Thyroid gland (tissue), 4 donors: Measurements from ENCODE around the gene ZNF367. TPM values are rescaled to one million over a fixed set of nuclear protein-coding genes. Genes with fewer than 3 reads are reported as not detected.

ENCODE experiments used
- DNase-seq, 2 donors: peaks; one replicate each; pipeline ENCODE4 v3.0.0-alpha.2; 2019
- H3K27ac ChIP-seq, 3 donors: fragments of 200-600 bp; sonication (generic); 1 replicate in 2 of 3; 2 replicates in 1 of 3; pipeline ENCODE4 v1.5.1; 2016 to 2019; ENCODE audit warnings: mild to moderate bottlenecking in 1 of 3, moderate library complexity in 1 of 3
- H3K27me3 ChIP-seq: fragments of 200-600 bp; sonication (generic); one replicate; pipeline ENCODE4 v1.5.1; 2019
- H3K36me3 ChIP-seq, 2 donors: fragments of 200-600 bp; sonication (generic); one replicate each; pipeline ENCODE4 v1.5.1; 2016 to 2019
- H3K4me1 ChIP-seq, 2 donors: fragments of 200-600 bp; sonication (generic); one replicate each; pipeline ENCODE4 v1.5.1; 2017 to 2019
- H3K4me3 ChIP-seq, 3 donors: fragments of 200-600 bp; sonication (generic); replicated peaks in 1 of 3; 1 replicate in 2 of 3; 2 replicates in 1 of 3; pipeline ENCODE4 v1.5.1; 2016; ENCODE audit warnings: mild to moderate bottlenecking in 1 of 3
- H3K9me3 ChIP-seq: fragments of 200-600 bp; sonication (generic); one replicate; pipeline ENCODE4 v1.5.1; 2017
- CTCF ChIP-seq, 6 experiments: fragments of 200-600 bp in 3 of 6; fragments of 450-650 bp in 3 of 6; sonication (generic) in 3 of 6; IDR thresholded peaks; one replicate each; pipeline ENCODE4 v1.5.1; 2016 to 2019; ENCODE audit warnings: antibody characterized with exemption in 6 of 6, mild to moderate bottlenecking in 2 of 6, inconsistent platforms in 1 of 6, moderate library complexity in 1 of 6
- POLR2A ChIP-seq, 2 donors: fragments of 450-650 bp; IDR thresholded peaks; one replicate each; pipeline ENCODE4 v1.6.1; 2017; ENCODE audit warnings: antibody characterized with exemption in 2 of 2, mild to moderate bottlenecking in 2 of 2, moderate library complexity in 1 of 2
- WGBS, 2 donors: methylation state at CpG; one replicate each; pipeline ENCODE4 v1.1.5; 2017; 5-methylcytosine and 5-hydroxymethylcytosine counted together
- intact Hi-C: fragments of 100-400 bp; cut with DNase I; formaldehyde crosslinking; loops from one replicate; pipeline ENCODE4 v1.15.1; 2023
- total RNA-seq, 4 donors: library from RNA; depleted of rRNA; stranded (reverse); fragments of >200 nt; gene quantifications; one replicate each; pipeline ENCODE4 v1.2.3, GENCODE V29; 2016

ZNF367 gene
- total RNA-seq, 4 donors from 2014 or later, result 1.2 to 1.8 (median 1.7) TPM

GRCh38 chr9:96437454-96437853 is 19.3 kb upstream of the ZNF367 start:
- Histone ChIP-seq H3K36me3 (no peaks in the 10 kb centered on the region), H3K9me3 (no peaks in the 10 kb centered on the region), H3K4me1 (no peaks in the 10 kb centered on the region), H3K27me3 (no peaks in the 10 kb centered on the region), H3K27ac (no peak overlapping the region), H3K4me3 (no peak overlapping the region)
- intact Hi-C loops, result no loop called here
- no peak for TF ChIP-seq CTCF (IDR thresholded peaks at IDR 0.05)
- TF ChIP-seq POLR2A (IDR thresholded peaks at IDR 0.05), result no peak
- no peak for DNase-seq
- WGBS, 2 donors, result 98 to 99% methylated on average over 7 of the region's 7 CpGs

DNA sequence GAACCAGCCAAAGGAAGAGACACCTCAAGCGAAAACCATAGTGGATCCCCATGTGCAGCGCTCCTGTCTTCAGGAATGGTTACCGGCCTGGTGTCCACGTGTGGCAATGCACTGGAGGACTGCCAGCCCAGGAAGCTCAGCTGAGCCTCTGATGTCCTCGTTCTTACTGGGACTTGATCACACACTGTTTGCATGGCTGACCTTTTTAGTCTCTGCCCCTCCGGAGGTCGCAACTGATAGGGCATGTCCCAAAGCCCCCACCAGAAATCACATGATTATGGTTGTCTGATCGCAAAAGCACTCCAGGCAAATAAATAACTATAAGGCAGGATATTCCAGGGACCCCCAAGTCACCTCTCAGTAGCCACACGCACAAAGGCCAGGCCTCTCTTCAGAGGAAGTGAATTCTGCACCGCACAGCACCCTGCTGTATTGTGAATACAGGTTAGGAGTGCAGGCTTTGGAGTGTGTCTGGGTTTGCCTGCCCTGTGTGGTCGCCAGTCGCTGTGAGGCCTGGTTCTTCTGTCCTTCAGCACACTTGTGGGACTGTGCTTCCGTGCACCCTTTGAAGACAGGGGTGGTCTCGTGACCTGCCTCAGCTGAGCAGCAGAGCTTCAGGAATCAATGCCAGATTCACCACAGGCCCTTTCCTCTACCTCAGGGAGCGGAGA is 18.4 kb upstream of the ZNF367 start:
- intact Hi-C loops, result no loop called here
- WGBS, 2 donors, result 83 to 86% methylated on average over 14 to 15 of the region's 15 CpGs
- H3K4me1 ChIP-seq, result no peaks in the 10 kb centered on the region
- no peaks in the 10 kb centered on the region for H3K27me3 ChIP-seq
- TF ChIP-seq CTCF (IDR thresholded peaks at IDR 0.05) (no peak), POLR2A (IDR thresholded peaks at IDR 0.05) (no peak)
- no peaks in the 10 kb centered on the region for H3K9me3 ChIP-seq
- H3K4me3 ChIP-seq, result no peak overlapping the region
- H3K36me3 ChIP-seq, result no peaks in the 10 kb centered on the region
- H3K27ac ChIP-seq, result no peak overlapping the region
- DNase-seq, result no peak

GRCh38 chr9:96436063-96436455 is 17.9 kb upstream of the ZNF367 start:
- TF ChIP-seq POLR2A (IDR thresholded peaks at IDR 0.05), result no peak
- TF ChIP-seq CTCF (IDR thresholded peaks at IDR 0.05), result no peak
- Histone ChIP-seq H3K4me3 (no peak overlapping the region), H3K9me3 (no peaks in the 10 kb centered on the region), H3K4me1 (no peaks in the 10 kb centered on the region), H3K27ac (no peak overlapping the region), H3K27me3 (no peaks in the 10 kb centered on the region), H3K36me3 (no peaks in the 10 kb centered on the region)
- 78 to 83% methylated on average over 2 of the region's 2 CpGs for WGBS, 2 donors
- intact Hi-C loops, result no loop called here
- DNase-seq, result no peak

DNA sequence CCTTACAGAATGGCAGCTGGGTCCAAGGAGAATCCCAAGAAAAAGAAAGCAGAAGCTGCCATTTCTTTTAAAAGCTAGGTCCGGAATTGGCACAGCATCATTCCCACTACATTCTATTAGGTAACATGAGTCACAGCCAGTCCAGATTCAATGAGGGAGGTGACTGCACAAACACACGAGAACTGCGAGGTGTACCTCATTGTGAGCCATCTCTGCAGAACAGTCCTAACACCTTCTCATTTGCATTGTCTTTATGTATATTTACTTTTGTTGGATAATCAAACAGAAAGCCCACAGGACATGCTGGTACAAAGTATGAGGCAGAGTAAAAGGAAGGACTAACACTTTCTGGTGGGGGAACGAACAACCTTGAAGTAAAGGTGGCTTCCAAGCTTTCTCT is 17.2 kb upstream of the ZNF367 start:
- Histone ChIP-seq H3K27me3 (no peaks in the 10 kb centered on the region), H3K27ac (no peak overlapping the region), H3K36me3 (no peaks in the 10 kb centered on the region), H3K4me1 (no peaks in the 10 kb centered on the region), H3K9me3 (no peaks in the 10 kb centered on the region), H3K4me3 (no peak overlapping the region)
- 90 to 93% methylated on average over 4 of the region's 4 CpGs for WGBS, 2 donors
- intact Hi-C loops, result no loop called here
- TF ChIP-seq CTCF (IDR thresholded peaks at IDR 0.05), result no peak
- TF ChIP-seq POLR2A (IDR thresholded peaks at IDR 0.05), result no peak
- DNase-seq, result no peak

DNA sequence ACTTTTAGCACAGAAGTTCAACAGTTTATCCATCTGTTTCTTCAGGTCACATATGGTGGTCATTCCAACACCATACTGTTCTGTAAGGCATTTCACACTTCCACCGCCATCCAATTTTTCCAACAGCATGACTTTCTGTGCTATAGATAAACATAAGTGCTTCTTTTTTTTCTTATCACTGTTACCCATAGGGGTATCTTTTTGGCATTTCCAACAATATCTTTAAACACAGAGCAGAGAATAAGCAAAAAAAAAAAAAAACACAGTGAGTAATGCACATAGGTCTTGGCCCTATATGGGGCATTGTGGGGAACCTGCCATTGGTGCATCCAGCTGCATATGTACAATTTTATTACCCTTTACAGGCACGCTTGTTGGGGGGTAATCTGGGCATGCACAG is 12.2 kb upstream of the ZNF367 start:
- no peak for DNase-seq
- H3K9me3 ChIP-seq, result no peaks in the 10 kb centered on the region
- no peak overlapping the region for H3K27ac ChIP-seq
- no peak overlapping the region for H3K4me3 ChIP-seq
- no peaks in the 10 kb centered on the region for H3K36me3 ChIP-seq
- peaks cover 0 to 3% of the 10 kb centered on the region in 2 donors for H3K4me1 ChIP-seq
- intact Hi-C loops, result no loop called here
- 93% methylated on average over 2 of the region's 2 CpGs for WGBS, 2 donors
- H3K27me3 ChIP-seq, result no peaks in the 10 kb centered on the region
- TF ChIP-seq POLR2A (IDR thresholded peaks at IDR 0.05) (no peak), CTCF (IDR thresholded peaks at IDR 0.05) (no peak)
